GM18526 (cell line): ENCODE results near the gene PON2.

ENCODE experiments used
- POLR2A ChIP-seq: IDR thresholded peaks from 3 replicates; pipeline ENCODE4 v1.6.1; 2011; ENCODE audit not compliant: insufficient read length; ENCODE audit errors: extremely low read depth

PON2 gene

DNA sequence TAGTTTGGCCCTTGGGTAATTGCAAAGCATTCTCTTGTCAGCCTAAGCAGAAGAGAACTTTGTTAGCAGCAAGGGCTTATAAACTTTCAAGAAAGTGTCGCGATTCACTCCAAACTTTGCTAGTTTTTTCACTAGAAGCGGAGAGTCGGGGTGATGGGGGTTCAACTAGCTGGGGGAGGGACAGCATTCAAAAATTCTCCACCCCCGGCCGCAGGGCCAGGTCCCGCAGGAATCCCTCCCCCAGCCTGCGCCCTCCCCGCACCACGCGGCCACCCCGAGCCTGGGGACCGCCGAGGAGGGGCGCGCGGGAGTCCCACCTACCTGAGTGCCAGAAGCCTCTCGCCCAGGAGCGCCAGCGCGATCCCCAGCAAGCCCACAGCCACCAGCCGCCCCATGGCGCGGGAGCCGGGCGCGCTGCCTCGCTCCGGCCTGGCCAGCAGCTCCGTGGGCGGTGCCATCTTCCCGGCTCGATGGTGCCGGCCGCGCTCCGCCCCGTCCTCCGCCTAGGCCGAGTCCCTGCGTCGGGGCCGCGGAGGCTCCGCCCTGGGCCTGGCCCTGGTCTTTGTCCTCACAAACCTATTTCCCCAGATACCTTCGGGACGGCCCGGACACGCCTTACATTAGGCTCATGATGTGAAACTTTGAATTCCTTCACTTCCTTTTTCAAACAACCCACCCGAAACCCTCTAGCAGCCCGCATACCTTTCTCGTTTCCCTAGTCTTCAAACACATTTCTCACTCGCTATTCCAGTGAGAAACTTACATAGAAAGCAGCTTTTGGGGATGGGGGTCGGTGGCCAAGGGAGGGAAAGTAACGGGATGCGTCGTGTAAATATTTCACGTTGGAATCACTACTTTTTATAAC is at the start of gene PON2:
PON2 (minus strand) TSS at position 472 of the 865 bp plus-strand sequence; CDS start at position 395, 77 bp downstream.
- TF ChIP-seq POLR2A, result no peak

GRCh38 chr7:95482424-95482823 is 47.6 kb upstream of the PON2 start:
- TF ChIP-seq POLR2A, result no peak

GRCh38 chr7:95481271-95482165 is 46.7 kb upstream of the PON2 start:
- TF ChIP-seq POLR2A, result no peak

GRCh38 chr7:95479992-95480624 is 45.3 kb upstream of the PON2 start:
- TF ChIP-seq POLR2A, result no peak

DNA sequence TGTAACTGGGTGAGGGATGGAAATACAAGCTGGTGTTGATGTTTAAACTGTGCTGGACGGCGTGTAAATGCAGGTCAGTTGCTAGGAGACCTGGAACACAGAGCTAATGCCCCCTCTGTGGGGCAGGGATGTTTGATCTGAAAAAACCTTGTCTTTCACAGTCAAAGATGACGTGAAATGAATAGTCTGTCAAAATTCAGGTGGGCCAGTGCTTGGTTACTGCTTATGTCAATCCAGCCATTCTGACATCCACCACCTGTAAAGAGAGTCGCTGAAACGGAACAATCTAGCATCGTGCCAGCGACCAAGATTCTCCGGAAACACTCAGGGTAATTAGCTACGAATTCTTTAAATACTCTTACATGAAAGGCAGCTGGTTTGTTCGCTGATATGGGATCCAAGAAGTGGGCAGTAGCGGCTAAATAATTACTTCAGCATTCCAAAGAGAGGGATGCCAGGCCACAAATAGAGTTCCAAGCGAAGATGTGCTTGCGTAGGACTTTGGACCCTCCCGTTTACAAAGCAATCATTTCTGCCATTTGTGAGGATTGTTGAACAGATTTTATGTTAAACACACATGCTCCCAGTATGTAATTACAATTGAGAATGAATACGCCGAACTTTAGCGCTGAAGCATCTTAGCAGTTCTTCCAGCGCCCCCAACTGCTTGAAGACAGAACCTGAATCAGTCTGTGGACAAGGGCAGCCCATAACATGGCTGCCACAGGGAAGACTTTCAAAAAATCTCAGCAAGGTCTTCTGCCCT is 43.6 kb upstream of the PON2 start:
- TF ChIP-seq POLR2A, result no peak

GRCh38 chr7:95476904-95477594 is 42.2 kb upstream of the PON2 start:
- no peak for TF ChIP-seq POLR2A

DNA sequence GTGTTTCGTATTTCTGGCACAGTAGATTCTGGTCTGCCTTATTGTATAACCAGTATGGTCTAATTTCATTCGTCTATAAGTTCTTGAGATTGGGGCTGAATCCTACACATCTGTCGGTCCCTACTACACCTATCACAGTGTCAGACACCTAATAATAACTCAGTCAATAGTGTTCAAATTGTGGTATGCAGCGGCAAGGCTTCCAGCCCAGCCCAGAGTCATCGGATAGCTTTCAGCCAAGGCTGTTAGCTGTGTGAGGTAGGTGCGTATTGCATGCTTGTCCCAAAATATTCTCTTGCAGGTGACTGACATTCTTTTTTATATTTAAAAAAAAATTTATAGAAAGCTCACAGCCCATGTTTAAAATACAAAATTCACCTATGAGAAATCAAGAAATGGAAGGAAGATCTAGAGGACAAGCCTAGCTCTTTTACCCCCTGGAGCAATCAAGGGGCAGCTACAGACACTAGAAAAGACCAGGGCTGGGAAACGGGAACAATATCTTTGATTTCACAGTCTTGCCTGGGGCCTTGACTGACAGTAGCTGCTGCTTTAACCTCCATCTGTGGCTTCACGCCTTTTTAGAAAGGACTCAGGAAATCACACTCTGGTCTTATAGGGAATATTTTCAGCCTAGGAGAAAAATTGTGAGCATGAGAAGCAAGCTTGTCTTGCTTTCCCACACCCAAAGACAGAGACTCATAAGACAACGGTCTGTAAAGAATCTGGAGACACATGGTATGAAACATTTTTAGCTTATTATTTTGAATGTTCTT is 41.4 kb upstream of the PON2 start:
- no peak for TF ChIP-seq POLR2A

DNA sequence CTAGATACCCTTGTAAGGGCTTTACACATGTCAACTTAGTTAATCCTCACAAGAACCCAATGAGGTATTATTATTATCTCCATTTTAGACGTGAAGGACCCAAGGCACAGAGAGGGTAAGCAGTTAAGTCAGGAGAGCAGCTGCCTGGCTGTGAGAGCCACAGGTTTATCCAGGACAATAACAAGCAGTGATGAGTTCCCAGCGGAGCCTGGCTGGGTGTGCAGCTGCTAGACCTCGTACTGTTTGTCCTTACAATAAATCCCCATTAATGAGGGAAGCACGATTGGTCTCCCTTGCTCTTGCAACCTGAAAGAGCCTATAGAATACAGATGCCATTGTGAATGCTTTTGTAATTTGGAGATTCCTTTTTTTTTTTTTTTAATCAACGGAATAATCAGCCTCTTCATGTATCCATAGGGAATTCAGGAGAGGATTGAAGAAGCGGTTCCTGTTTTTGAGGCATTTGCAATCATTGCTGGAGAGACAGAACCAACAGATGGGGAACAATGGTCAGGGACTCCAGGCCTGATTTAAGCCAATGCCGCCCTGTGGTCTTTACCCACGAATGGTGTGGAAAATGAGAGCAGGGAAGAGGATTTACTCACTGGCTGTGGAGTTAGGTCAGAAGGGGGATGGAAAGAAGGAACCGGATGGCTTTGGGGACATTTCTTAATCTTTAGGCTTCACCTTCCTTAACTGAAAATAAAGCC is 38.6 kb upstream of the PON2 start:
- TF ChIP-seq POLR2A, result no peak

DNA sequence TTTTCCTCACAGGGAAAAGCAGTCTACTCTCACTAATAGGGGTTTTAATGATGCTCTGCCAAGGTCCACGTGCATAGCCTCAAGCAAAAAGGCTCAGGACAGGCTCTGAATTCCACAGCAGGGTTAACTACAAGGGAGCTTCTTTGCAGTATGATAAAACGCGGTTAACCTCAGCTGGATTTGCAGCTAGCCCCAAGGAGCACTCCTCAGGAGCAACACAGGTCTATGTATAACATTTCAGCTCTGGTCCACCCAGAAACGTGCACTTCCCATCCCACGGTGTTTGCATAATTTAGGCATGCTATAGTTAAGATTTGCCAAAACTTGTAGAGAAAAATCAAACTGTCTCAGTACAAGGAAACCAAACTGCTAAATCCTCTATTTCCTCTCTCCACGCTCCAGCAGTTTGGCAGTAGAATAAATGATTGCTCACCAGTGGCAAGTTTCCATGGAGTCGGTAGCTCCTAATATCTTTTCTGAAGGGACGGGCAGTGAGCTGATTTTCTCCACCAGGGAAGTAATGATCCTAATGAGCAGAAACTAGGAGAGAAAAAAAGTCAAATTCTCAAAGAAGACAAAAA is 37.8 kb upstream of the PON2 start:
- TF ChIP-seq POLR2A, result no peak

- TF ChIP-seq POLR2A, result no peak
Measured at GRCh38 chr7:95471071-95471470, 36.2 kb upstream of the PON2 start.

- TF ChIP-seq POLR2A, result no peak
Measured at GRCh38 chr7:95470452-95470851, 35.6 kb upstream of the PON2 start.

- TF ChIP-seq POLR2A, result no peak
Measured at GRCh38 chr7:95469848-95470247, 35.0 kb upstream of the PON2 start.

GRCh38 chr7:95469187-95469586 is 34.4 kb upstream of the PON2 start:
- no peak for TF ChIP-seq POLR2A
